ENCODE results near the gene SELL.

SELL gene

GRCh38 chr1:169699707-169700106 is 11.7 kb downstream of the SELL start:
- Histone ChIP-seq H3K27ac (replicated peaks) (peak overlapping the region; percentile 75), H3K4me3 (replicated peaks; ENCODE audit: insufficient read depth, low read length) (no peak overlapping the region), H3K27me3 (ENCODE audit: insufficient read depth, poor library complexity, severe bottlenecking) (no peaks in the 10 kb centered on the region)
- no peak for TF ChIP-seq GABPA (IDR thresholded peaks at IDR 0.05; ENCODE audit: low read depth)
- DNase-seq (ENCODE audit: low read depth in 1 of 2, low spot score in 1 of 2), result no peak

GRCh38 chr1:169698976-169699375 is 12.4 kb downstream of the SELL start:
- Histone ChIP-seq H3K27me3 (ENCODE audit: insufficient read depth, poor library complexity, severe bottlenecking) (no peaks in the 10 kb centered on the region), H3K4me3 (replicated peaks; ENCODE audit: insufficient read depth, low read length) (no peak overlapping the region), H3K27ac (replicated peaks) (peak overlapping the region; percentile 75)
- TF ChIP-seq REST (IDR thresholded peaks at IDR 0.05; ENCODE audit: insufficient replicate concordance, low read depth) (no peak), SPI1 (IDR thresholded peaks at IDR 0.05; ENCODE audit: borderline replicate concordance, low read depth) (peak; percentile 18; the same call in 1 of the 2 replicates)
- DNase-seq (ENCODE audit: low read depth in 1 of 2, low spot score in 1 of 2), result peak in 1 of 2 experiments; percentile 61

GRCh38 chr1:169697755-169698154 is 13.7 kb downstream of the SELL start:
- Histone ChIP-seq H3K27me3 (ENCODE audit: insufficient read depth, poor library complexity, severe bottlenecking) (no peaks in the 10 kb centered on the region), H3K27ac (replicated peaks) (peak overlapping the region; percentile 75), H3K4me3 (replicated peaks; ENCODE audit: insufficient read depth, low read length) (no peak overlapping the region)
- DNase-seq (ENCODE audit: low read depth in 1 of 2, low spot score in 1 of 2), result peak; percentile 4 to 18
- TF ChIP-seq POLR2AphosphoS5 (IDR thresholded peaks at IDR 0.05; ENCODE audit: low read depth) (no peak), GABPA (IDR thresholded peaks at IDR 0.05; ENCODE audit: low read depth) (no peak), REST (IDR thresholded peaks at IDR 0.05; ENCODE audit: insufficient replicate concordance, low read depth) (no peak), CTCF (IDR thresholded peaks at IDR 0.05; ENCODE audit: insufficient read depth, low read length) (no peak), SPI1 (IDR thresholded peaks at IDR 0.05; ENCODE audit: borderline replicate concordance, low read depth) (no peak)

GRCh38 chr1:169696273-169697100 is 14.9 kb downstream of the SELL start:
- DNase-seq (ENCODE audit: low read depth in 1 of 2, low spot score in 1 of 2), result peak; percentile 26 to 38
- no peaks in the 10 kb centered on the region for H3K27me3 ChIP-seq (ENCODE audit: insufficient read depth, poor library complexity, severe bottlenecking)
- H3K4me3 ChIP-seq (replicated peaks; ENCODE audit: insufficient read depth, low read length), result no peak overlapping the region
- H3K27ac ChIP-seq (replicated peaks), result peak overlapping the region; percentile 75
- TF ChIP-seq REST (IDR thresholded peaks at IDR 0.05; ENCODE audit: insufficient replicate concordance, low read depth), result no peak
- TF ChIP-seq GABPA (IDR thresholded peaks at IDR 0.05; ENCODE audit: low read depth), result no peak
- no peak for TF ChIP-seq CTCF (IDR thresholded peaks at IDR 0.05; ENCODE audit: insufficient read depth, low read length)
- peak; percentile 78 for TF ChIP-seq SPI1 (IDR thresholded peaks at IDR 0.05; ENCODE audit: borderline replicate concordance, low read depth)
- TF ChIP-seq POLR2AphosphoS5 (IDR thresholded peaks at IDR 0.05; ENCODE audit: low read depth), result no peak
